WTC11 (cell line): Measurements from ENCODE around the gene GUCY1A2.

Experiments used
- CBFB ChIP-seq: sonication (generic); formaldehyde crosslinking; IDR thresholded peaks from 2 replicates; pipeline ENCODE4 v1.8.1; 2022; ENCODE audit warnings: mild to moderate bottlenecking, low read depth, missing genetic modification reagents
- CREB1 ChIP-seq: sonication (generic); formaldehyde crosslinking; IDR thresholded peaks from 2 replicates; pipeline ENCODE4 v1.8.0; 2023; ENCODE audit warnings: mild to moderate bottlenecking, missing genetic modification reagents
- EMX1 ChIP-seq: fragments of 250-450 bp; sonication (Bioruptor Pico); IDR thresholded peaks from 2 replicates; pipeline ENCODE4 v1.8.0; 2021; ENCODE audit warnings: mild to moderate bottlenecking
- SP1 ChIP-seq: sonication (generic); formaldehyde crosslinking; conservative IDR thresholded peaks from 2 replicates; pipeline ENCODE4 v1.8.1; 2022; ENCODE audit warnings: missing genetic modification reagents
- TEAD4 ChIP-seq: sonication (generic); formaldehyde crosslinking; IDR thresholded peaks from 2 replicates; pipeline ENCODE4 v1.8.0; 2022; ENCODE audit warnings: mild to moderate bottlenecking, missing genetic modification reagents
- ZNF121 ChIP-seq: sonication (generic); formaldehyde crosslinking; IDR thresholded peaks from 2 replicates; pipeline ENCODE4 v1.8.0; 2023; ENCODE audit warnings: missing genetic modification reagents
- ZNF317 ChIP-seq: sonication (generic); formaldehyde crosslinking; IDR thresholded peaks from 2 replicates; pipeline ENCODE4 v1.8.1; 2023; ENCODE audit warnings: low read depth, mild to moderate bottlenecking, moderate library complexity, missing genetic modification reagents, borderline replicate concordance
- TF ChIP-seq, protein P1 (sequence below): sonication (generic); formaldehyde crosslinking; IDR thresholded peaks from 2 replicates; pipeline ENCODE4 v1.8.1; 2023; ENCODE audit warnings: mild to moderate bottlenecking, missing genetic modification reagents
- TF ChIP-seq, protein P2 (sequence below): fragments of 200-600 bp; IDR thresholded peaks from 2 replicates; pipeline ENCODE4 v1.8.0; 2022; ENCODE audit warnings: antibody characterized with exemption
- TF ChIP-seq, protein P3 (sequence below): sonication (generic); formaldehyde crosslinking; IDR thresholded peaks from 2 replicates; pipeline ENCODE4 v1.8.0; 2023; ENCODE audit warnings: missing genetic modification reagents
- TF ChIP-seq, protein P4 (sequence below): fragments of 250-450 bp; sonication (Bioruptor Pico); IDR thresholded peaks from 2 replicates; pipeline ENCODE4 v1.9.0; 2021; ENCODE audit warnings: mild to moderate bottlenecking
- TF ChIP-seq, protein P5 (sequence below): sonication (generic); formaldehyde crosslinking; IDR thresholded peaks from 2 replicates; pipeline ENCODE4 v1.8.1; 2023; ENCODE audit warnings: mild to moderate bottlenecking, missing genetic modification reagents, moderate library complexity
- TF ChIP-seq, protein P6 (sequence below): sonication (generic); formaldehyde crosslinking; IDR thresholded peaks from 2 replicates; pipeline ENCODE4 v1.8.1; 2023; ENCODE audit warnings: mild to moderate bottlenecking, moderate library complexity, missing genetic modification reagents

DNA sequence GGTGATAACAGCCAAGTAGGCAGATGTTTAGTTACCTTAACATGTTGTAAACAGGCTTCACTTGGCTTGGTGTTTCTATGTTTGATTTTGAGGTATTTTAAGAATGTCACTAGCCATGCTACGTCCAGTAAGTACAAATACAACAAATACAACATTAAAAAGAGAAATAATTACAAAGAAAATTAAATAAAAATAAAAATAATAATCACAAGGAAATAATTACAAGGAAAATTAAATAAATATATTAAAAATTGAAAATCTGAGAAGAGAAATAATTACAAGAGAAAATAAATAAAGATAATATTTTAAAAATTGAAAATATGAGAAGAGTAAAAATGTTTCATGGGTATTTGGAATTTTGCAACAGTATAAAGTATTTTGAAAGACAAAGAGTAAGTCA lies 103.9 kb downstream of the GUCY1A2 start:
- TF ChIP-seq, protein P1, sequence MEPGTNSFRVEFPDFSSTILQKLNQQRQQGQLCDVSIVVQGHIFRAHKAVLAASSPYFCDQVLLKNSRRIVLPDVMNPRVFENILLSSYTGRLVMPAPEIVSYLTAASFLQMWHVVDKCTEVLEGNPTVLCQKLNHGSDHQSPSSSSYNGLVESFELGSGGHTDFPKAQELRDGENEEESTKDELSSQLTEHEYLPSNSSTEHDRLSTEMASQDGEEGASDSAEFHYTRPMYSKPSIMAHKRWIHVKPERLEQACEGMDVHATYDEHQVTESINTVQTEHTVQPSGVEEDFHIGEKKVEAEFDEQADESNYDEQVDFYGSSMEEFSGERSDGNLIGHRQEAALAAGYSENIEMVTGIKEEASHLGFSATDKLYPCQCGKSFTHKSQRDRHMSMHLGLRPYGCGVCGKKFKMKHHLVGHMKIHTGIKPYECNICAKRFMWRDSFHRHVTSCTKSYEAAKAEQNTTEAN (CRISPR knock-in tag): no peak
- TF ChIP-seq, protein P2, sequence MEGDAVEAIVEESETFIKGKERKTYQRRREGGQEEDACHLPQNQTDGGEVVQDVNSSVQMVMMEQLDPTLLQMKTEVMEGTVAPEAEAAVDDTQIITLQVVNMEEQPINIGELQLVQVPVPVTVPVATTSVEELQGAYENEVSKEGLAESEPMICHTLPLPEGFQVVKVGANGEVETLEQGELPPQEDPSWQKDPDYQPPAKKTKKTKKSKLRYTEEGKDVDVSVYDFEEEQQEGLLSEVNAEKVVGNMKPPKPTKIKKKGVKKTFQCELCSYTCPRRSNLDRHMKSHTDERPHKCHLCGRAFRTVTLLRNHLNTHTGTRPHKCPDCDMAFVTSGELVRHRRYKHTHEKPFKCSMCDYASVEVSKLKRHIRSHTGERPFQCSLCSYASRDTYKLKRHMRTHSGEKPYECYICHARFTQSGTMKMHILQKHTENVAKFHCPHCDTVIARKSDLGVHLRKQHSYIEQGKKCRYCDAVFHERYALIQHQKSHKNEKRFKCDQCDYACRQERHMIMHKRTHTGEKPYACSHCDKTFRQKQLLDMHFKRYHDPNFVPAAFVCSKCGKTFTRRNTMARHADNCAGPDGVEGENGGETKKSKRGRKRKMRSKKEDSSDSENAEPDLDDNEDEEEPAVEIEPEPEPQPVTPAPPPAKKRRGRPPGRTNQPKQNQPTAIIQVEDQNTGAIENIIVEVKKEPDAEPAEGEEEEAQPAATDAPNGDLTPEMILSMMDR: no peak
- no peak for TF ChIP-seq EMX1
- no peak for TF ChIP-seq CREB1 (CRISPR knock-in tag)
- TF ChIP-seq, protein P3, sequence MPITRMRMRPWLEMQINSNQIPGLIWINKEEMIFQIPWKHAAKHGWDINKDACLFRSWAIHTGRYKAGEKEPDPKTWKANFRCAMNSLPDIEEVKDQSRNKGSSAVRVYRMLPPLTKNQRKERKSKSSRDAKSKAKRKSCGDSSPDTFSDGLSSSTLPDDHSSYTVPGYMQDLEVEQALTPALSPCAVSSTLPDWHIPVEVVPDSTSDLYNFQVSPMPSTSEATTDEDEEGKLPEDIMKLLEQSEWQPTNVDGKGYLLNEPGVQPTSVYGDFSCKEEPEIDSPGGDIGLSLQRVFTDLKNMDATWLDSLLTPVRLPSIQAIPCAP (CRISPR knock-in tag): no peak
- TF ChIP-seq, protein P4, sequence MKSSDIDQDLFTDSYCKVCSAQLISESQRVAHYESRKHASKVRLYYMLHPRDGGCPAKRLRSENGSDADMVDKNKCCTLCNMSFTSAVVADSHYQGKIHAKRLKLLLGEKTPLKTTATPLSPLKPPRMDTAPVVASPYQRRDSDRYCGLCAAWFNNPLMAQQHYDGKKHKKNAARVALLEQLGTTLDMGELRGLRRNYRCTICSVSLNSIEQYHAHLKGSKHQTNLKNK (CRISPR knock-in tag): no peak
- no peak for TF ChIP-seq ZNF317 (CRISPR knock-in tag)
- no peak for TF ChIP-seq CBFB (CRISPR knock-in tag)
- TF ChIP-seq, protein P5, sequence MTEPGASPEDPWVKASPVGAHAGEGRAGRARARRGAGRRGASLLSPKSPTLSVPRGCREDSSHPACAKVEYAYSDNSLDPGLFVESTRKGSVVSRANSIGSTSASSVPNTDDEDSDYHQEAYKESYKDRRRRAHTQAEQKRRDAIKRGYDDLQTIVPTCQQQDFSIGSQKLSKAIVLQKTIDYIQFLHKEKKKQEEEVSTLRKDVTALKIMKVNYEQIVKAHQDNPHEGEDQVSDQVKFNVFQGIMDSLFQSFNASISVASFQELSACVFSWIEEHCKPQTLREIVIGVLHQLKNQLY (CRISPR knock-in tag): no peak
- no peak for TF ChIP-seq ZNF121 (CRISPR knock-in tag)
- TF ChIP-seq SP1: no peak
- TF ChIP-seq, protein P6, sequence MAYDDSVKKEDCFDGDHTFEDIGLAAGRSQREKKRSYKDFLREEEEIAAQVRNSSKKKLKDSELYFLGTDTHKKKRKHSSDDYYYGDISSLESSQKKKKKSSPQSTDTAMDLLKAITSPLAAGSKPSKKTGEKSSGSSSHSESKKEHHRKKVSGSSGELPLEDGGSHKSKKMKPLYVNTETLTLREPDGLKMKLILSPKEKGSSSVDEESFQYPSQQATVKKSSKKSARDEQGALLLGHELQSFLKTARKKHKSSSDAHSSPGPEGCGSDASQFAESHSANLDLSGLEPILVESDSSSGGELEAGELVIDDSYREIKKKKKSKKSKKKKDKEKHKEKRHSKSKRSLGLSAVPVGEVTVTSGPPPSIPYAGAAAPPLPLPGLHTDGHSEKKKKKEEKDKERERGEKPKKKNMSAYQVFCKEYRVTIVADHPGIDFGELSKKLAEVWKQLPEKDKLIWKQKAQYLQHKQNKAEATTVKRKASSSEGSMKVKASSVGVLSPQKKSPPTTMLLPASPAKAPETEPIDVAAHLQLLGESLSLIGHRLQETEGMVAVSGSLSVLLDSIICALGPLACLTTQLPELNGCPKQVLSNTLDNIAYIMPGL (CRISPR knock-in tag): no peak
- TF ChIP-seq TEAD4 (CRISPR knock-in tag): no peak
